ENCODE results near the gene RPP25L. TPM values are rescaled to one million over a fixed set of nuclear protein-coding genes. Genes with fewer than 3 reads are reported as not detected.

The RPP25L gene
- total and polyA plus RNA-seq, 2 of the 4 experiments (the other 2 are of a cell fraction): 20.4 to 26.3 TPM

- H3K36me3 ChIP-seq (ENCODE audit: control insufficient read depth, insufficient read depth, low read length): no peaks in the 10 kb centered on the region
- ATAC-seq (ENCODE audit: low read depth) (no peak), DNase-seq (no peak)
- H2AK9ac ChIP-seq (replicated peaks; ENCODE audit: low read depth, low read length, poor library complexity): no peak overlapping the region
- H2AFZ ChIP-seq (replicated peaks; ENCODE audit: low read length, poor library complexity): no peak overlapping the region
- intact Hi-C loops (cut with micrococcal nuclease): no loop called here
- H2AK5ac ChIP-seq (ENCODE audit: low read depth, low read length): no peak overlapping the region
- in situ Hi-C loops (cut with MboI; ENCODE audit: low sequenced_read_pairs): no loop called here
- no peak overlapping the region for H4K5ac ChIP-seq (ENCODE audit: low read depth, low read length)
- H3K27ac ChIP-seq (ENCODE audit: insufficient read depth, low read length): no peak overlapping the region
- BruUV-seq (replicated peaks): no TSS peak
- H4K91ac ChIP-seq (ENCODE audit: insufficient read depth, low read depth, low read length): no peak overlapping the region
- WGBS, 2 experiments (ENCODE audit: extremely low coverage in 2 of 2, insufficient read length in 1 of 2): 33% methylated on average over 2 of the region's 3 CpGs; no CpG with 5 or more reads in 1 of the 2 experiments
- no peak overlapping the region for H2BK15ac ChIP-seq (ENCODE audit: low read depth, low read length)
- H3K9ac ChIP-seq (ENCODE audit: low read depth, low read length): no peak overlapping the region
- no peak overlapping the region for H2BK20ac ChIP-seq (ENCODE audit: low read depth, low read length)
- no peak overlapping the region for H2BK120ac ChIP-seq (ENCODE audit: low read depth, low read length)
- H3K9me3 ChIP-seq (ENCODE audit: control insufficient read depth, insufficient read depth, low read length): no peaks in the 10 kb centered on the region
- dilution Hi-C loops (cut with HindIII; ENCODE audit: low sequenced_read_pairs, unreplicated experiment): no loop called here
- no peak overlapping the region for H3K56ac ChIP-seq (ENCODE audit: extremely low read depth, insufficient read depth, low read length)
- H3K4me3 ChIP-seq (ENCODE audit: insufficient read depth, low read depth, low read length): no peak overlapping the region
- H4K20me1 ChIP-seq (ENCODE audit: insufficient read depth, low read length): no peaks in the 10 kb centered on the region; the same call in 1 of the 2 replicates
- no peak overlapping the region for H3K18ac ChIP-seq (ENCODE audit: low read depth, low read length)
- H3K79me1 ChIP-seq (ENCODE audit: low read depth in 1 of 2, low read length in 2 of 2): peaks cover 0 to under 1% of the 10 kb centered on the region in 2 experiments; a peak in 3 of 4 replicates
- ChIA-PET POLR2A (ENCODE audit: unreplicated experiment) (no interaction called here), CTCF (no interaction called here)
- H3K4ac ChIP-seq (ENCODE audit: low read depth, low read length): no peak overlapping the region
- no peak overlapping the region; the same call in 1 of the 2 replicates for H3K23ac ChIP-seq (ENCODE audit: low read depth, low read length)
- H3K4me2 ChIP-seq (ENCODE audit: low read depth, low read length): no peak overlapping the region
- H3K4me1 ChIP-seq (ENCODE audit: control insufficient read depth, insufficient read depth, low read length): peaks cover 2% of the 10 kb centered on the region; the same call in 1 of the 2 replicates
- peaks cover 9% of the 10 kb centered on the region for H3K9me1 ChIP-seq (ENCODE audit: insufficient read depth, low read length)
- no peak overlapping the region for H2BK5ac ChIP-seq (ENCODE audit: low read depth, low read length, poor library complexity, severe bottlenecking)
- TF ChIP-seq CEBPB (IDR thresholded peaks at IDR 0.05; ENCODE audit: low read depth, low read length): no peak
- TF ChIP-seq RCOR1 (IDR thresholded peaks at IDR 0.05; ENCODE audit: insufficient replicate concordance, low read length): no peak
- no peak for TF ChIP-seq FOS (IDR thresholded peaks at IDR 0.05; ENCODE audit: low read depth, low read length)
- no peak for TF ChIP-seq MAZ (IDR thresholded peaks at IDR 0.05; ENCODE audit: borderline replicate concordance, low read depth, low read length)
- TF ChIP-seq RFX5 (IDR thresholded peaks at IDR 0.05; ENCODE audit: low read depth, low read length): no peak
- no peak for TF ChIP-seq CTCF (conservative IDR thresholded peaks at IDR 0.05; ENCODE audit: low read depth, low read length)
- no peak for TF ChIP-seq CHD1 (IDR thresholded peaks at IDR 0.05; ENCODE audit: low read depth, low read length)
- TF ChIP-seq MAFK (IDR thresholded peaks at IDR 0.05; ENCODE audit: low read depth, low read length): no peak
- TF ChIP-seq BHLHE40 (IDR thresholded peaks at IDR 0.05; ENCODE audit: low read depth, low read length): no peak
- no peak for TF ChIP-seq RAD21 (IDR thresholded peaks at IDR 0.05; ENCODE audit: low read length)
- TF ChIP-seq POLR2A (IDR thresholded peaks at IDR 0.05; ENCODE audit: low read depth, low read length): no peak
- H3K27me3 ChIP-seq (ENCODE audit: control insufficient read depth, insufficient read depth, low read length): peaks cover 73% of the 10 kb centered on the region
- H3K14ac ChIP-seq (replicated peaks; ENCODE audit: low read depth, low read length): no peak overlapping the region
- H4K8ac ChIP-seq (ENCODE audit: low read depth in 2 of 2, low read length in 2 of 2): no peak overlapping the region
These were observed 13.2 kb upstream of the RPP25L start for GRCh38 chr9:34625186-34625486.

Data from IMR-90 (cell line).